Fibroblast of the aortic adventitia (primary cell): ENCODE measurements around the gene IDS. TPM values are rescaled to one million over a fixed set of nuclear protein-coding genes. Genes with fewer than 3 reads are reported as not detected.

Experiments used
- DNase-seq: peaks from one replicate; pipeline ENCODE4 v3.0.0-alpha.2; 2010; ENCODE audit warnings: low read depth
- H3K4me3 ChIP-seq: 2 replicates; pipeline ENCODE4 v1.5.1; 2011; ENCODE audit warnings: low read depth, mild to moderate bottlenecking, control low read depth, low read length, moderate library complexity
- total RNA-seq: library from RNA; depleted of rRNA; stranded (reverse); fragments of >200 nt; gene quantifications from 2 replicates; pipeline ENCODE4 v1.2.3, GENCODE V29; 2012; ENCODE audit warnings: low replicate concordance
- TF ChIP-seq, protein P1 (sequence below): IDR thresholded peaks from 2 replicates; pipeline ENCODE4 v1.5.1; 2011; ENCODE audit warnings: mild to moderate bottlenecking, low read length, control low read depth, inconsistent platforms; ENCODE audit not compliant: insufficient read depth

Gene IDS
- total RNA-seq, 1 donor: 63.3 TPM

- DNase-seq: no peak
- TF ChIP-seq, protein P1, sequence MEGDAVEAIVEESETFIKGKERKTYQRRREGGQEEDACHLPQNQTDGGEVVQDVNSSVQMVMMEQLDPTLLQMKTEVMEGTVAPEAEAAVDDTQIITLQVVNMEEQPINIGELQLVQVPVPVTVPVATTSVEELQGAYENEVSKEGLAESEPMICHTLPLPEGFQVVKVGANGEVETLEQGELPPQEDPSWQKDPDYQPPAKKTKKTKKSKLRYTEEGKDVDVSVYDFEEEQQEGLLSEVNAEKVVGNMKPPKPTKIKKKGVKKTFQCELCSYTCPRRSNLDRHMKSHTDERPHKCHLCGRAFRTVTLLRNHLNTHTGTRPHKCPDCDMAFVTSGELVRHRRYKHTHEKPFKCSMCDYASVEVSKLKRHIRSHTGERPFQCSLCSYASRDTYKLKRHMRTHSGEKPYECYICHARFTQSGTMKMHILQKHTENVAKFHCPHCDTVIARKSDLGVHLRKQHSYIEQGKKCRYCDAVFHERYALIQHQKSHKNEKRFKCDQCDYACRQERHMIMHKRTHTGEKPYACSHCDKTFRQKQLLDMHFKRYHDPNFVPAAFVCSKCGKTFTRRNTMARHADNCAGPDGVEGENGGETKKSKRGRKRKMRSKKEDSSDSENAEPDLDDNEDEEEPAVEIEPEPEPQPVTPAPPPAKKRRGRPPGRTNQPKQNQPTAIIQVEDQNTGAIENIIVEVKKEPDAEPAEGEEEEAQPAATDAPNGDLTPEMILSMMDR: no peak
- H3K4me3 ChIP-seq: no peak overlapping the region
These were observed 43.4 kb downstream of the IDS start for GRCh38 chrX:149461746-149462145.

GRCh38 chrX:149458586-149458985 is 46.5 kb downstream of the IDS start:
- DNase-seq: no peak
- TF ChIP-seq, protein P1: no peak
- H3K4me3 ChIP-seq: no peak overlapping the region

DNA sequence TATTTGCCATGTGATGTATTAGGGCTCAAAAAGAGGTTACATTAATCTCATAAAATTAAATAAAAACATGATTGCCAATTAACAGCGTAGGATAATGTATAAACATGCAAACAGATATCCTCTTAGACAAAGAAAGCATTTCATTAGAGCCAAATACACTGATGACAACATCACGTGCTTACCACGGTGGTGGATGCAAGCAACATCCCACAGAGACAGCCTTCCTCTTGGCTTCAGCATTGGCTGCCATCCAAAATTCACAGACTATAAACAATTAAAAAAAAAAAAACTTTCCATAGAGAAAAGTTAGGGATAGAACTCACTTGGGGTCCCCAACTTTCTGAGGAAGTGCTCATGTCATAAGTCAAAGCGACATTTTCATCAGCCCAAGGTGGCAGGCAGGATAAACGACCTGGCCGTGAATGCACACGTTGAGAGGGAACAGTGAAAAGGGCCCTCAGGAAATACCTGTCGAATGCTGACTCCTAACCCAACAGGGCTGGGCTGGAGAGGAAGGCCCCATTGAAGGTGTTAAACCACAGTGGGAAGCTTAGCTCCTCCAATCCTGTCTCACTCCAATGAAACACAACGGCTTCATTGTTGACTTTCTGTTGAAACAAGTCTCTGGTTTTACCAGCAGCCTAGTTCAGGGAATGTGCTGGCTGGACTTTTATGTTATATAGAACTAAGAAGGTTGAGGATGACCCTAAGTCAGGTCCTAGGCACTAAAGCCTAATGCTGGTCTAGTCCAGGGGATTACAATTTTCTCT is 48.4 kb downstream of the IDS start:
- no peak for DNase-seq
- TF ChIP-seq, protein P1: no peak
- H3K4me3 ChIP-seq: no peak overlapping the region

DNA sequence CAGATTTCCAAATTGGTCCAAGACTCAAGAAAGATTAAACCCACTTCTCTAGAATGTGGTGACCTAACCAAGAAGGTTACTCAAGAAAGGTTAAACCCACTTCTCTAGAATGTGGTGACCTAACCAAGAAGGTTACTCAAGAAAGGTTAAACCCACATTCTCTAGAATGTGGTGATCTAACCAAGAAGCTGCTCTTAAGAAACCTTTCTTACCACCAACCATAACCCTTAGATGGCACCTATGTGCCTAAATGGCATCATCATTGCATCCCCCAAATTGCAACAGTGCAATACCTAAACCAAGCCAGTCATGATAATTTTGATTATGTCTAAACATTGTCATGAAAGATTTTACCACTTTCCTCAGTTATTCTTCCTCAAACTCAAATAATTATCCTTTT is 49.2 kb downstream of the IDS start:
- TF ChIP-seq, protein P1: no peak
- no peak for DNase-seq
- no peak overlapping the region for H3K4me3 ChIP-seq

DNA sequence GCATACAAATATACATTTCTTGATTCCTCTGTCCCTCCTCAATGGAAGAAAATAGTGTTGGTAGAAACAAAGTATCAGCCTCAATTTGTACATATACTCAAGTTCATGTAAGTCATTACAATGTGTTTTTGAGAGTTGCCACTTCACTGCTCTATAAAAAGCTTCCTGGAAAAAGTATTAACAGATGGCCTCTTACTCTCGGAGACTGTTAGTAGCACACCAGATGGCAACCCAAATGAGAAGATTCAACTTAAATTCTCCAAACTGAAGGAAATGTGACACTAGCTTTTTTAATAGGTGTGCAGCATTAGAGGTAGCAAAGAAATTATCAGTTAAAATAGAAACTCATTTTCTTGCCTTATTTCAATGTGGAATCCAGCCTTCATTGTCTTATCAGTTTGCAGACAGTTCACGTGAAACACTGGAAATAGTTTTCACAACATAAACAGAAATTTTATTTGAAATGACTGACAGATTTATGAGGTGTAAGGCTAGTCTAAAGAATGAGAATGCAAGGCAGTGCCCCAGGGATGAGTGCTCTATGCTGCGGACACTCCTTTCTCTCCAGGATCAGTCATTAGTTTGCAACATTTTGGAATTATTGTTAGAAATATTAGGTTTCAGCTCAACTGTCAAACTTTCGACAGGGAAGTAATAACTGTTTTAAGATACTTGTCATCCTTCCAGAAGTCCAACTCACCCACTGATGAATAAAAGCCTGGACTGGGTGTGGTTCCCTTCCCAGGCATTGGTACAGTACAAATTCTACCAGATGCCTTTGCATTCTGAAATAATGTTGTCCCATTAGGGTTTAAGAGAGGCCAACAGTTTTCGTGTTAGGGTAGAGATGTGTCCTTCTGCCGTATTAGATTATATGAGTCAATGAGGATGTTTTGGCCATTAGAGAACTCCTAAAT is 50.9 kb downstream of the IDS start:
- no peak overlapping the region for H3K4me3 ChIP-seq
- DNase-seq: peak; percentile 39
- TF ChIP-seq, protein P1: no peak

DNA sequence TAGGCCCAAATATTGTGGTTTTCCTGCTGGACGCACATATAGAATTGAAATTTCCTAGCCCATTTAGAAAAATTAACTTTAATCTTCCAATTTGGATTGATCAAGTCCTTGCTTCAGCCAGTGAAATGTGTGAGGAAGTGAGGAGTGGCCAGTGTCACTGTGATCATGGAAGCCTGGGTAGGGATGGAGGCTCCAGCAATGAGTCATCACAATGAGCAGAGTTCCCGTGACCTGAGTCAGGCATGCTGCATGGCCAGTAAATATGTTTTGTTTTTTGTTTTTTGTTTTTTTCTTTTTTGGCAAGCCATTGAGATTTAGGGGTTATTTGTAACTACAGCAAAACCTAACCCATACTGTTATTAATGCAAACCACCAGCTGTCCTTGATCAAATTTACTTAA is 52.1 kb downstream of the IDS start:
- peak; percentile 32 for DNase-seq
- TF ChIP-seq, protein P1: no peak
- H3K4me3 ChIP-seq: no peak overlapping the region
